Activated T-helper 2 cell treated with anti-CD3 and anti-CD28 coated beads, Interferon-gamma antibody, Interleukin-2, Interleukin-4, amounts not matched to agents 10 μg/mL and 5 μg/mL and 100 μg/mL, durations not matched to agents 14 hours and 24 hours and 36 hours (primary cell): Measurements from ENCODE around the gene CRISPLD2. TPM values are rescaled to one million over a fixed set of nuclear protein-coding genes. Genes with fewer than 3 reads are reported as not detected.
A peak's percentile ranks its signal among the peaks of the same experiment; 100 is the strongest.

ENCODE experiments used
- DNase-seq: peaks from one replicate; pipeline ENCODE4 v3.0.0; 2021; ENCODE audit warnings: low spot score
- H3K27ac Mint-ChIP-seq: one replicate; pipeline ENCODE4 v1.8.0; 2021; ENCODE audit warnings: mixed read lengths
- H3K27me3 Mint-ChIP-seq: one replicate; pipeline ENCODE4 v1.8.0; 2021; ENCODE audit warnings: low read depth, mixed read lengths
- H3K36me3 Mint-ChIP-seq: one replicate; pipeline ENCODE4 v1.8.0; 2021; ENCODE audit warnings: low read depth, mixed read lengths
- H3K4me1 Mint-ChIP-seq: one replicate; pipeline ENCODE4 v1.8.0; 2021; ENCODE audit warnings: low read depth, mixed read lengths
- H3K4me3 Mint-ChIP-seq: one replicate; pipeline ENCODE4 v1.8.0; 2021; ENCODE audit warnings: low read depth, mild to moderate bottlenecking, moderate library complexity, mixed read lengths
- H3K9me3 Mint-ChIP-seq: one replicate; pipeline ENCODE4 v1.8.0; 2021; ENCODE audit warnings: mixed read lengths
- intact Hi-C: fragments of 100-400 bp; cut with micrococcal nuclease; formaldehyde crosslinking; loops from one replicate; pipeline ENCODE4 v1.15.1; 2023
- total RNA-seq: library from RNA; stranded (reverse); gene quantifications from 2 replicates; pipeline ENCODE4 v1.2.3, GENCODE V29; 2022

Gene CRISPLD2
- 0.16 and 0.23 TPM in 2 replicates for total RNA-seq

DNA sequence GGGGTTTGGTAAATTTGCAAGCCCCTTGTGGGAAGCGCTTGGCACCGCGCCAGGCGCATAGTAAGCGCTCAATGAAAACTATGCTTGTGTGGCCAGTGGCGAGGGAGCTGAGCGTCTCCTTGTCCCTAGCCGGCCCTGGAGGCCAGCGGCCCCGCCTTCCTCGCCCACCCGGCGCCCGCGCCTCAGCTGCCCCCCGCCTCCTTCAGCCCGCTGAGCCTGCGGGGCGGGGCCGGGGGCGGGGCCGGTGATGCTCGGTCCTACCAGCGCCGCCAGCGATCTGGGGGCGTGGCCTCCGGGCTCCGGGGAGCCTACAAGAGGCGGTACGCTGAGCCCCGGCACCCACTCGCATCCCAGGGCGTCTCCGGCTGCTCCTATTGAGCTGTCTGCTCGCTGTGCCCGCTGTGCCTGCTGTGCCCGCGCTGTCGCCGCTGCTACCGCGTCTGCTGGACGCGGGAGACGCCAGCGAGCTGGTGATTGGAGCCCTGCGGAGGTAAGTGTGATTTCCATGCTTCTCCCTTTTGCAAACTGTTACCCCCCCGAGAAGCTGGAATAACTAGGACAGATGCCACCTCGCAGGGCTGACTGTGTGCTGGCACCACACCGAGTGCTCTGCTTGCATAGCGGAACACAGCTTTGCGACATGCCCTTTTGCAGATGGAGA is at the start of gene CRISPLD2:
Gene CRISPLD2, plus strand, starts transcription at position 342 of the 661 bp plus-strand sequence. CDS start 18,511 bp downstream, outside the sequence.
- peak; percentile 79 for DNase-seq
- H3K27ac Mint-ChIP-seq, result no peak within 1 kb of the TSS
- peaks cover 6% of the 10 kb centered on the region for H3K4me1 Mint-ChIP-seq
- no peaks in the 10 kb centered on the region for H3K36me3 Mint-ChIP-seq
- H3K4me3 Mint-ChIP-seq, result peak within 1 kb of the TSS; percentile 68
- peaks cover 33% of the 10 kb centered on the region for H3K27me3 Mint-ChIP-seq
- no peaks in the 10 kb centered on the region for H3K9me3 Mint-ChIP-seq
- intact Hi-C loops, result no loop called here

DNA sequence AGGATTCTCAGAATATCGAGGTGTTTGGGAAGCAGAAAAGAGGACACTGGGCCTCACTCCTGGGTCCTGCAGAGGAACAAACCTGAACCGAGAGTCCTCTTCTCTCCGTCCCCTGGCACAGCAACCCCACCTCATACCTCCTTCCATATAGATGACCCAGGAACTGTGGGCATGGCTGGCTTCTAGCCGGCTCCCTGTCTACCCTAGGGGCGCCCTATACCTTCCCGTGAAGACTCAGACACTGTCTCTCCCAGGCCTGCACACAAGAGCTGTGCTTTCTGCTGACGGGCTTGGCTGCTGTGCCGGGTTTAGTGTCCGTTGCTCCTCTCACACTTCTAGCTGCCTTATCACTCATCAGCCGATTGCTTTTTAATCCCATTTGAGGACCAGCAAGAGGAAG is 46.5 kb upstream of the CRISPLD2 start:
- Mint-ChIP-seq H3K36me3 (peaks cover 63% of the 10 kb centered on the region), H3K4me1 (peaks cover 6% of the 10 kb centered on the region), H3K27me3 (no peaks in the 10 kb centered on the region), H3K4me3 (no peak overlapping the region), H3K27ac (no peak overlapping the region), H3K9me3 (no peaks in the 10 kb centered on the region)
- no peak for DNase-seq
- intact Hi-C loops, result no loop called here

DNA sequence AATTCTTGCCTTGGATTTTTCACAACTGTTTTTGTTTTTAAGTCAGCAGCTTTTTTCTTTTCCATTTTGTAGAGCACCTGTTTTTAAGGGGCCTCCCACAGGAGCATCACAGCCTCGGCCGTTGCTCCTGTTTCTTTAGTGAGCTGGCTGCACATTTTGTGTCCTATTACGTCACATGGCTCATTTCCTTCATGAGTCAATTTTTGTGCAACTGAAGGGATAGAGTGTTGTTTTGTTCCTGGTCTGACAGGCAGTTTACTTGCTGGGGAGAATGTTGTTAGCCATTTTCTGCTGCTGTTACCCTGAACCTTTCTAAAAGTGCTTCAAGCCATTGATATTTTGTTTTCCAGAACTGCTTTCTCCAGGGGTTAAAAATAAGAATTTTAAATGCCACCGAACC is 45.0 kb upstream of the CRISPLD2 start:
- intact Hi-C loops, result no loop called here
- no peak for DNase-seq
- no peaks in the 10 kb centered on the region for H3K27me3 Mint-ChIP-seq
- peaks cover 63% of the 10 kb centered on the region for H3K36me3 Mint-ChIP-seq
- no peaks in the 10 kb centered on the region for H3K4me1 Mint-ChIP-seq
- H3K27ac Mint-ChIP-seq, result no peak overlapping the region
- H3K9me3 Mint-ChIP-seq, result no peaks in the 10 kb centered on the region
- no peak overlapping the region for H3K4me3 Mint-ChIP-seq

DNA sequence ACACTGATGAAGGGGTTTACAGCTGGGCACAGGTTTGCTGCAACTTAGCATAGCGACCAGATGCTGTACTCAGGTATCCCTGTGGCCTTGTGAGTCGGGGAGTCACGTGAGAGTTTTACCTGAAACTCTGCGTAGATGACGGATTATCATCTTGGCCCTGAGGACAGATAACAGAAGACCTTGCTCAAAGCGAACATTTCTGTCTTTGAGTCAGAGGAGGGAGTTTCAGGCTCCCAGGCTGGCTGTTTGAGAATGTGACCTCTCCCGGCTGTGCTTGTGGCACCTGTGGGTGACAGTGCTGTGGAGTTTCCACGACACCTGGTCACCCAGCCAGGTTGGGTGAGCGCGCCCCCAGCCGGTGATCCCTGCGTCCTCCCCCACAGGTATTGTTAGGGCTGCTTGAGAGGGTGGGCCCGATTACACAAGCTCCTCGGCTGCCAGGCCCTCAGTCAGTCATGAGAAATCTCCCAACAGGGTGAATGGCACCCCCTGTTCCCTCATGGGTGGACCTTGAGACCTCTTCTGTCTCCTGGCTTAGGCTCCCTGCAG is 44.4 kb upstream of the CRISPLD2 start:
- no peak overlapping the region for H3K4me3 Mint-ChIP-seq
- H3K27ac Mint-ChIP-seq, result no peak overlapping the region
- no peaks in the 10 kb centered on the region for H3K4me1 Mint-ChIP-seq
- intact Hi-C loops, result no loop called here
- peaks cover 63% of the 10 kb centered on the region for H3K36me3 Mint-ChIP-seq
- no peaks in the 10 kb centered on the region for H3K27me3 Mint-ChIP-seq
- no peak for DNase-seq
- no peaks in the 10 kb centered on the region for H3K9me3 Mint-ChIP-seq

DNA sequence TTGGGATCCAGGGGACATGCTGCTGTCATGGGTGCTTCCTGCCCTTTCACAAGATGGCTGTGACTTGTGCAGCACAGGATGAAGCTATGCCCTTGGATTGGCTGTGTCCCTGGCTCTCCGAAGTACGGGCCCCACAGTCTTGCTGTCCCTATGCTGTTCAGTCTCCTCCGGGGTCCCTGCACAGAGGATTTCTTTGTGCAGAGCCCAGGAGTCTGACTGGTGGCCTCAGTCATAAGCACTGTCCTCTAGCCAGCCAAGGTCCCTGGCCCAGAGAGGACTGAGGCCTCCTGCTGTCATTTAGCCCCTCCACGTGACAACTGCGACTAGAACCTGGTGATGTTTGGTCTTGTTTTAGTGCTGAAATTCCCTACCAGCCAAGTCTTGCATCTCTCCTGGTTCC is 42.4 kb upstream of the CRISPLD2 start:
- Mint-ChIP-seq H3K27ac (no peak overlapping the region), H3K4me1 (no peaks in the 10 kb centered on the region), H3K27me3 (no peaks in the 10 kb centered on the region), H3K4me3 (no peak overlapping the region), H3K36me3 (peaks cover 55% of the 10 kb centered on the region), H3K9me3 (no peaks in the 10 kb centered on the region)
- DNase-seq, result no peak
- intact Hi-C loops, result no loop called here

DNA sequence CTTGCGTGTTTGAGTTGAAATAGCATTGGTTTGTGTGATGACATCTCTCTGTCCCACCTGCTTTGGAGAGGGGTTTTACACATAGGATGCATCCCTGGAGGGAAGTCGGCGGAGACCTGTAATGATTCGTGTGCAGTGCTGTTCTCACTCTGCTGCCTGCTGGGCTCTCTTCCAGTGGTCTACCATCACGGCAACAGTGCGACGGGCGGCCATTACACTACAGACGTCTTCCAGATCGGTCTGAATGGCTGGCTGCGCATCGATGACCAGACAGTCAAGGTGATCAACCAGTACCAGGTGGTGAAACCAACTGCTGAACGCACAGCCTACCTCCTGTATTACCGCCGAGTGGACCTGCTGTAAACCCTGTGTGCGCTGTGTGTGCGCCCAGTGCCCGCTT is 41.1 kb upstream of the CRISPLD2 start:
- H3K27me3 Mint-ChIP-seq, result no peaks in the 10 kb centered on the region
- no peak overlapping the region for H3K27ac Mint-ChIP-seq
- peaks cover 42% of the 10 kb centered on the region for H3K36me3 Mint-ChIP-seq
- intact Hi-C loops, result no loop called here
- DNase-seq, result no peak
- H3K9me3 Mint-ChIP-seq, result no peaks in the 10 kb centered on the region
- no peak overlapping the region for H3K4me3 Mint-ChIP-seq
- H3K4me1 Mint-ChIP-seq, result no peaks in the 10 kb centered on the region

- intact Hi-C loops, result no loop called here
- Mint-ChIP-seq H3K27ac (no peak overlapping the region), H3K4me3 (no peak overlapping the region), H3K27me3 (no peaks in the 10 kb centered on the region), H3K9me3 (no peaks in the 10 kb centered on the region), H3K36me3 (peaks cover 34% of the 10 kb centered on the region), H3K4me1 (no peaks in the 10 kb centered on the region)
- no peak for DNase-seq
Observed at GRCh38 chr16:84780063-84780462, 39.7 kb upstream of the CRISPLD2 start.

DNA sequence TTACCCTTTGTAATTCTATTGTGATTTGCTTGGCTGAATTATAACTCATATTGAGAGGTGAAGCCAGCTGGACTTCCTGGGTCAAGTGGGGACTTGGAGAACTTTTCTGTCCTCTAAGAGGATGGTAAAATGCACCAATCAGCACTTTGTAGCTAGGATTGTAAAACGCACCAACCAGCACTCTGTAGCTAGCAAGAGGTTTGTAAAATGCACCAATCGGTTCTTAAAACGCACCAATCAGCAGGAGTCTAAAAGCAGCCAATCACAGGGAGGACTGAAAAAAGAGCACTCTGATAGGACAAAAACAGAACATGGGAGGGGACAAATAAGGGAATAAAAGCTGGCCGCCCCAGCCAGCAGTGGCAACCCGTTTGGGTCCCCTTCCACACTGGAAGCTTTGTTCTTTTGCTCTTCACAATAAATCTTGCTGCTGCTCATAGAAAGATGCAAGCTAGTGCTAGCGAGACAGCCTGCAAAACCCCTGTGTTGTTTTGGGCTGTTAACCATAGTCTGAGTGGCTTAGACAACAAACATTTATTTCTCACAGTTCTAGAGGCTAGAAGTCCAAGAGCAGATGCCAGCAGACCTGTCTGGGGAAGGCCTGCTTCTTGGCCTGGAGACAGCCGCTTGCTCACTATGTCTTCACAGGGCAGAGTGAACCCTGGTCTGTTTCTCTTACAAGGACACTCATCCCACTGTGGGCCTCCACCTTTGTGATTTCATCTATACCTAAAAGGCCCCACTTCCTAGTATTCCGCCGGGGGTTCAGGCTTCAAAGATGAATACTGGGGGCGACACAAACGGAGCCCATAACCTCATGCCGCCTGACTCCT is 39.0 kb upstream of the CRISPLD2 start:
- Mint-ChIP-seq H3K36me3 (peaks cover 31% of the 10 kb centered on the region), H3K4me1 (no peaks in the 10 kb centered on the region), H3K4me3 (no peak overlapping the region), H3K27me3 (no peaks in the 10 kb centered on the region), H3K27ac (no peak overlapping the region), H3K9me3 (no peaks in the 10 kb centered on the region)
- DNase-seq, result no peak
- intact Hi-C loops, result no loop called here

DNA sequence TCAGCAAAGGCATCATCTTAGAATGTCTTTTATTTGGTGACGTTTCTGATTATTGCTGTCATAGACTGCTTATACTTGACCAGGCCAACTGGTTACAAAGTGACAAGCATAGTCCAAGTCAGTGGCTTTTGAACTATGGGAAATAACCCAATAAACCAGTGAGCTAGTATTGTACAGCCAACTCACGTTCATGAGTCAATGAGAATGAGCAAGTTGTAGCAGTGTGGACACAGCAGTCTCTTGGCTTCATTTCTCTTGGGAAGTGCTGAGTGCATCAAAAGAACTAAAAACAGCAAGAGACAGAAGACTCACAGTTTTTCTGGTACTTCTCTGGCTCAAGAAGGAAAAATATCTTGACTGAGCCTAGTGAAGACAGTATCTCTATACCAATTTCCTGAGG is 36.9 kb upstream of the CRISPLD2 start:
- intact Hi-C loops, result no loop called here
- Mint-ChIP-seq H3K27ac (no peak overlapping the region), H3K4me1 (no peaks in the 10 kb centered on the region), H3K9me3 (no peaks in the 10 kb centered on the region), H3K27me3 (no peaks in the 10 kb centered on the region), H3K36me3 (peaks cover 26% of the 10 kb centered on the region), H3K4me3 (no peak overlapping the region)
- DNase-seq, result no peak

- no peaks in the 10 kb centered on the region for H3K4me1 Mint-ChIP-seq
- intact Hi-C loops, result no loop called here
- no peaks in the 10 kb centered on the region for H3K9me3 Mint-ChIP-seq
- no peak overlapping the region for H3K4me3 Mint-ChIP-seq
- peaks cover 3% of the 10 kb centered on the region for H3K36me3 Mint-ChIP-seq
- no peak overlapping the region for H3K27ac Mint-ChIP-seq
- H3K27me3 Mint-ChIP-seq, result no peaks in the 10 kb centered on the region
- no peak for DNase-seq
Observed at GRCh38 chr16:84785843-84786581, 33.8 kb upstream of the CRISPLD2 start.

GRCh38 chr16:84786605-84787262 is 33.1 kb upstream of the CRISPLD2 start:
- no peak for DNase-seq
- Mint-ChIP-seq H3K9me3 (no peaks in the 10 kb centered on the region), H3K27me3 (no peaks in the 10 kb centered on the region), H3K36me3 (peaks cover 3% of the 10 kb centered on the region), H3K4me1 (no peaks in the 10 kb centered on the region), H3K27ac (no peak overlapping the region), H3K4me3 (no peak overlapping the region)
- intact Hi-C loops, result no loop called here

DNA sequence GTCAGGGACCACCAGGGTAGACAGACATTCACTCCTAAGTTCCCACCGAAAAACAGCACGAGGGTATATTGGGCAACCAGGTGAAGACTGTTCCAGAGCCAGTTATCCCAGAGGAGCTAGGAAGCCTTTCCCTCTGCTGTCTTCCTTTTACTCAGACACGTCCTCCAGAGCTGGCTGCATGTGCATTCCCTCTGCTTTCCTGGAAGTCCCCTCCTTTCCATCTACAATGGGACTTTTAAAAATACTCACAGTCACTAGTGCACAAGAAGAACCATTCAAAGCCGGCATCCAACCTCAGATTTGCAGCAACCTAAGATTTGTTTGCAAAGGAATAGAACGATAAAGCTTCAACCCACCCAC is 32.5 kb upstream of the CRISPLD2 start:
- intact Hi-C loops, result no loop called here
- DNase-seq, result no peak
- H3K27me3 Mint-ChIP-seq, result no peaks in the 10 kb centered on the region
- H3K4me1 Mint-ChIP-seq, result no peaks in the 10 kb centered on the region
- peaks cover 3% of the 10 kb centered on the region for H3K36me3 Mint-ChIP-seq
- no peaks in the 10 kb centered on the region for H3K9me3 Mint-ChIP-seq
- no peak overlapping the region for H3K27ac Mint-ChIP-seq
- no peak overlapping the region for H3K4me3 Mint-ChIP-seq
